Measurements from ENCODE around the gene OTOS. TPM values are rescaled to one million over a fixed set of nuclear protein-coding genes. Genes with fewer than 3 reads are reported as not detected.

OTOS gene
- total RNA-seq, 1 donor from 2014 or later: not detected

DNA sequence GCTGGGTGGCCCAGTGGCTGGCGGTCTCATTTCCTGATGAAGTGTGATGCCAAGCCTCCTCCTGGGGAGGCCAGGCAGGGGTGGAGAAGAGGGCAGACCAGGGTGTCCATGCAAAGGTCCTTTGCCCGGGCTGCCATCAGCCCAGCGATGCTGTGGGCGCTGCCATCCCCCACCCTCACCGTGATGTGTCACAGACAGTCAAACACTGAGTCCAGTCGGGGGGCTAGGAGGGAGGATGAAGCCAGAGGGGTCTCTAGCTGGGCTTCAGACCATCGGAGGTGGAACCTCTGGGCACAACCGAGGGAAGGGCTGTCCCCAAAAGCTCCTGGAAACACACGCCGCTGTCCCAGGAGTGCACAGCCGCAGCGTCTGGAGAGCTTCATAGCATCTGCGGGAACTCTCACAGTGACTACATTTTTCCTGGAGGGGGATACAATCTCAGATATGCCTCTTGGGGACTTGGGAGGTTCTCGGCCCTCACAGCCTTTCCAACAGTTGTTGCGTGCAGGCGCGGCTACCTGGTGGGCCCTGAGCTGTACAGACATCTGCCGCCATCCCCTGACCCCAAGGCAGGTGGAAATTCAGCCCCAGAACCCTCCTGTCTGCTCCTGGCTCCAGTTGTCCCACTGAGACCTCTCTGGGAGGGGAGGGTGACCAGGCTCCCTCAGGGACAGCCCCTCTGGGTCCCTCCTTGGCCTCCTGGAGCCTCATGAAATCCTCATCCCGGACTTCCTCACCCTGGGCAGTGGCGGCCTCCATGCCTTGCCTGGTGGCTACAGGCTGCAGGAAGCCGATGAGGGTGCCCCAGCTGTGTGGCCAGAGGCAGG is 26.5 kb upstream of the OTOS start:
- H3K4me3 ChIP-seq (ENCODE audit: low read depth, low read length): no peak overlapping the region

DNA sequence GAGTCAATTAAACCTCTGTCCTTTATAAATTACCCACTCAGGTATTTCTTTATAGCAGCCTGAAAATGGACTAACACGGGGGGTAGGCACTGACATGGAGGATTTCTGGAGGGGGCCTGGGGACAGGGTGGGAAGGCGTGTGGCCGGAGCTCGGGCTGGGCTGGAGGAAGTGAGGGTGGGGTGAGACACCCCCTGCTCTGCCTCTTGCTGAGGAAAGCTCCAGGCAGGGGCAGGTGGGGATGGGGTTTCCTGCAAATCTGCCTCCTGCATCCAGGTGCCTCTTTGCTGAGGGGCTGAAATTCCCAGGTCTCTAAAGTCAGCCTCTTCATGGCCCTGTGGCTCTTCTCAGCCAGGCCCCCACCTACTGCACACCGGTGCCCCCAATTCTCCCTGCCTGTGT is 25.7 kb upstream of the OTOS start:
- TF ChIP-seq, protein P1, sequence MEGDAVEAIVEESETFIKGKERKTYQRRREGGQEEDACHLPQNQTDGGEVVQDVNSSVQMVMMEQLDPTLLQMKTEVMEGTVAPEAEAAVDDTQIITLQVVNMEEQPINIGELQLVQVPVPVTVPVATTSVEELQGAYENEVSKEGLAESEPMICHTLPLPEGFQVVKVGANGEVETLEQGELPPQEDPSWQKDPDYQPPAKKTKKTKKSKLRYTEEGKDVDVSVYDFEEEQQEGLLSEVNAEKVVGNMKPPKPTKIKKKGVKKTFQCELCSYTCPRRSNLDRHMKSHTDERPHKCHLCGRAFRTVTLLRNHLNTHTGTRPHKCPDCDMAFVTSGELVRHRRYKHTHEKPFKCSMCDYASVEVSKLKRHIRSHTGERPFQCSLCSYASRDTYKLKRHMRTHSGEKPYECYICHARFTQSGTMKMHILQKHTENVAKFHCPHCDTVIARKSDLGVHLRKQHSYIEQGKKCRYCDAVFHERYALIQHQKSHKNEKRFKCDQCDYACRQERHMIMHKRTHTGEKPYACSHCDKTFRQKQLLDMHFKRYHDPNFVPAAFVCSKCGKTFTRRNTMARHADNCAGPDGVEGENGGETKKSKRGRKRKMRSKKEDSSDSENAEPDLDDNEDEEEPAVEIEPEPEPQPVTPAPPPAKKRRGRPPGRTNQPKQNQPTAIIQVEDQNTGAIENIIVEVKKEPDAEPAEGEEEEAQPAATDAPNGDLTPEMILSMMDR (IDR thresholded peaks at IDR 0.05; ENCODE audit: insufficient read depth, low read length, poor library complexity, severe bottlenecking): no peak
- DNase-seq (ENCODE audit: low read depth): no peak
- Histone ChIP-seq H3K4me3 (ENCODE audit: low read depth, low read length) (no peak overlapping the region), H3K27me3 (ENCODE audit: control insufficient read depth, insufficient read depth, low read length) (no peaks in the 10 kb centered on the region), H3K36me3 (ENCODE audit: control insufficient read depth, insufficient read depth, low read length) (no peaks in the 10 kb centered on the region)

More for the DNA sequence above, 26.5 kb upstream of the OTOS start:
- TF ChIP-seq, protein P1 (IDR thresholded peaks at IDR 0.05; ENCODE audit: insufficient read depth, low read length, poor library complexity, severe bottlenecking): no peak
- H3K36me3 ChIP-seq (ENCODE audit: control insufficient read depth, insufficient read depth, low read length): no peaks in the 10 kb centered on the region
- DNase-seq (ENCODE audit: low read depth): no peak
- H3K27me3 ChIP-seq (ENCODE audit: control insufficient read depth, insufficient read depth, low read length): no peaks in the 10 kb centered on the region

DNA sequence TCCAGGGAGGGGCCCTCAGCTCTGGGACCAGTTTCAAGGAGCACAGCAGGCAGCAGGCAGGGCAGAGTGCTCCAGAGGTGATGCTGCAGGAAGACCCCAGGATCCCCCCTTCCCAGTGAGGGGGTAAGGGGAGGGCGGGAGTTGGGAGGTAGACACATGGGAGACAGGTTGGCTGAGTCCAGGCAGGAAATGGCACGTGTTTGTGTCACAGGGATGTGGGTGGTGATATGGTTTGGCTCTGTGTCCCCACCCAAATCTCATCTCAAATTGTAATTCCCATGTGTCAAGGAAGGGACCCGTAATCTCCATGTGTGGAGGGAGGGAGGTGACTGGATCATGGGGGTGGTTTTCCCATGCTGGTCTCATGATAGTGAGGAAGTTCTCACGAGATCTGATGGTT is 25.2 kb upstream of the OTOS start:
- DNase-seq (ENCODE audit: low read depth): no peak
- Histone ChIP-seq H3K36me3 (ENCODE audit: control insufficient read depth, insufficient read depth, low read length) (no peaks in the 10 kb centered on the region), H3K4me3 (ENCODE audit: low read depth, low read length) (no peak overlapping the region), H3K27me3 (ENCODE audit: control insufficient read depth, insufficient read depth, low read length) (no peaks in the 10 kb centered on the region)
- TF ChIP-seq, protein P1 (IDR thresholded peaks at IDR 0.05; ENCODE audit: insufficient read depth, low read length, poor library complexity, severe bottlenecking): no peak

DNA sequence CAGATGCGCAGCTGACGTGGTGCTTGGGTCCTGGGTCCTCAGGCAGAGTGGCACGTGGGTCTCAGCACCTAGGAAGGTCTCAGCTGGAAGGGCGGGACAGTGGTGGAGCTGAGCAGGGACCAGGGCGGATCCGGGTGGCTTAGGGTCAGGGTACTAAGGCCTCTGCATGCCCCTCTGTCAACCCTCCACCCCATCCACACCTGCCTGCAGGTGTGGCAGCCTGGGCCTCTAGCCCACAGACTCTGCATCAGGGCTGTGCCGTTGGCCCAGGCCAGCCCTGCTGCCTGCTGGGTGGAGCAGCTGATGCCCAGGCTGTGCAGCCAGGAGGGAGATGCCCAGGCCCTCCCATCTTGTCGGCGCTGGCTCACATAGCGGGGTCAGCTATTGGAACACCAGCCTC is 24.6 kb upstream of the OTOS start:
- DNase-seq (ENCODE audit: low read depth): no peak
- TF ChIP-seq, protein P1 (IDR thresholded peaks at IDR 0.05; ENCODE audit: insufficient read depth, low read length, poor library complexity, severe bottlenecking): no peak
- no peak overlapping the region for H3K4me3 ChIP-seq (ENCODE audit: low read depth, low read length)
- no peaks in the 10 kb centered on the region for H3K27me3 ChIP-seq (ENCODE audit: control insufficient read depth, insufficient read depth, low read length)
- H3K36me3 ChIP-seq (ENCODE audit: control insufficient read depth, insufficient read depth, low read length): no peaks in the 10 kb centered on the region

DNA sequence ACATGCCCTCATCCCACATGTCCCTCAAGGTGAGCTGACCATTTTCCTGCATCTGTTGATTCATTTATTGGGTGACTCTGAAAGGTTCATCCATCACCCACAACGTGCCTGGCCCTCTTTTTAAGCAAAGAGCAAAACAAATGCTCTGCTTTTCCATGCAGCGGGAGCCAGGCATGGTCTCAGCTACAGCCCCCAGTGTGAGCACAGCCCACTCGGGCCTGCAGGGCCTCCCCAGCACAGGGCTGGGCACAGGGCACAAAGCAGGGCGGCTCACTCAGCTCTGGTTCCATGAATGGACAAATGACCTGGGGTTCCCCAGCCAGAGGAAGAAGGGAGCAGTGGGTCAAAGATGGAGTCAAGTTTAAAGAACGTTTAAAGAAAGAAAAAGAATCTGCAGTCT is 24.1 kb upstream of the OTOS start:
- TF ChIP-seq, protein P1 (IDR thresholded peaks at IDR 0.05; ENCODE audit: insufficient read depth, low read length, poor library complexity, severe bottlenecking): no peak
- Histone ChIP-seq H3K4me3 (ENCODE audit: low read depth, low read length) (no peak overlapping the region), H3K27me3 (ENCODE audit: control insufficient read depth, insufficient read depth, low read length) (no peaks in the 10 kb centered on the region), H3K36me3 (ENCODE audit: control insufficient read depth, insufficient read depth, low read length) (no peaks in the 10 kb centered on the region)
- no peak for DNase-seq (ENCODE audit: low read depth)
